ENCODE results near the gene LY6G6C. TPM values are rescaled to one million over a fixed set of nuclear protein-coding genes. Genes with fewer than 3 reads are reported as not detected.

The LY6G6C gene
- total RNA-seq, 3 donors from 2014 or later: not detected

GRCh38 chr6:31700740-31701401 is 20.7 kb downstream of the LY6G6C start:
- no peak for DNase-seq (ENCODE audit: low spot score in 2 of 2)
- intact Hi-C loops (cut with DNase I; ENCODE audit: low total_unique reads): loop anchor here (10.0 kb wide), 1 partner anchor 64 kb away; the partner anchor contains the start of gene SAPCD1
- Histone ChIP-seq H3K4me3 (peak overlapping the region in 1 of 3 donors; percentile 90), H3K27ac (no peak overlapping the region), H3K27me3 (no peaks in the 10 kb centered on the region), H3K9me3 (no peaks in the 10 kb centered on the region), H3K4me1 (peaks cover 4 to 17% of the 10 kb centered on the region in 2 donors), H3K36me3 (no peaks in the 10 kb centered on the region)
- TF ChIP-seq POLR2AphosphoS5 (IDR thresholded peaks at IDR 0.05) (no peak), POLR2A (IDR thresholded peaks at IDR 0.05) (no peak)
- TF ChIP-seq, protein P1, sequence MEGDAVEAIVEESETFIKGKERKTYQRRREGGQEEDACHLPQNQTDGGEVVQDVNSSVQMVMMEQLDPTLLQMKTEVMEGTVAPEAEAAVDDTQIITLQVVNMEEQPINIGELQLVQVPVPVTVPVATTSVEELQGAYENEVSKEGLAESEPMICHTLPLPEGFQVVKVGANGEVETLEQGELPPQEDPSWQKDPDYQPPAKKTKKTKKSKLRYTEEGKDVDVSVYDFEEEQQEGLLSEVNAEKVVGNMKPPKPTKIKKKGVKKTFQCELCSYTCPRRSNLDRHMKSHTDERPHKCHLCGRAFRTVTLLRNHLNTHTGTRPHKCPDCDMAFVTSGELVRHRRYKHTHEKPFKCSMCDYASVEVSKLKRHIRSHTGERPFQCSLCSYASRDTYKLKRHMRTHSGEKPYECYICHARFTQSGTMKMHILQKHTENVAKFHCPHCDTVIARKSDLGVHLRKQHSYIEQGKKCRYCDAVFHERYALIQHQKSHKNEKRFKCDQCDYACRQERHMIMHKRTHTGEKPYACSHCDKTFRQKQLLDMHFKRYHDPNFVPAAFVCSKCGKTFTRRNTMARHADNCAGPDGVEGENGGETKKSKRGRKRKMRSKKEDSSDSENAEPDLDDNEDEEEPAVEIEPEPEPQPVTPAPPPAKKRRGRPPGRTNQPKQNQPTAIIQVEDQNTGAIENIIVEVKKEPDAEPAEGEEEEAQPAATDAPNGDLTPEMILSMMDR (IDR thresholded peaks at IDR 0.05): no peak

GRCh38 chr6:31697555-31697954 is 24.0 kb downstream of the LY6G6C start:
- Histone ChIP-seq H3K4me1 (peaks cover 4 to 11% of the 10 kb centered on the region in 2 donors), H3K27me3 (no peaks in the 10 kb centered on the region), H3K9me3 (no peaks in the 10 kb centered on the region), H3K27ac (peak overlapping the region in 1 of 2 donors; percentile 1), H3K36me3 (no peaks in the 10 kb centered on the region), H3K4me3 (no peak overlapping the region)
- no peak for DNase-seq (ENCODE audit: low spot score in 2 of 2)
- TF ChIP-seq, protein P1 (IDR thresholded peaks at IDR 0.05): no peak
- TF ChIP-seq POLR2AphosphoS5 (IDR thresholded peaks at IDR 0.05): no peak
- no peak for TF ChIP-seq POLR2A (IDR thresholded peaks at IDR 0.05)
- intact Hi-C loops (cut with DNase I; ENCODE audit: low total_unique reads): loop anchor here (10.0 kb wide), 1 partner anchor 257 kb away; the partner anchor contains the start of genes NELFE and SKIC2

GRCh38 chr6:31693535-31693934 is 28.0 kb downstream of the LY6G6C start:
- no peaks in the 10 kb centered on the region for H3K4me1 ChIP-seq
- intact Hi-C loops (cut with DNase I; ENCODE audit: low total_unique reads): loop anchor here (10.0 kb wide), 1 partner anchor 261 kb away; the partner anchor contains the start of genes NELFE and SKIC2
- H3K9me3 ChIP-seq: no peaks in the 10 kb centered on the region
- TF ChIP-seq POLR2A (IDR thresholded peaks at IDR 0.05): no peak
- no peak for TF ChIP-seq POLR2AphosphoS5 (IDR thresholded peaks at IDR 0.05)
- TF ChIP-seq, protein P1 (IDR thresholded peaks at IDR 0.05): no peak
- H3K27me3 ChIP-seq: no peaks in the 10 kb centered on the region
- H3K4me3 ChIP-seq: no peak overlapping the region
- DNase-seq (ENCODE audit: low spot score in 2 of 2): no peak
- no peaks in the 10 kb centered on the region for H3K36me3 ChIP-seq
- no peak overlapping the region for H3K27ac ChIP-seq

DNA sequence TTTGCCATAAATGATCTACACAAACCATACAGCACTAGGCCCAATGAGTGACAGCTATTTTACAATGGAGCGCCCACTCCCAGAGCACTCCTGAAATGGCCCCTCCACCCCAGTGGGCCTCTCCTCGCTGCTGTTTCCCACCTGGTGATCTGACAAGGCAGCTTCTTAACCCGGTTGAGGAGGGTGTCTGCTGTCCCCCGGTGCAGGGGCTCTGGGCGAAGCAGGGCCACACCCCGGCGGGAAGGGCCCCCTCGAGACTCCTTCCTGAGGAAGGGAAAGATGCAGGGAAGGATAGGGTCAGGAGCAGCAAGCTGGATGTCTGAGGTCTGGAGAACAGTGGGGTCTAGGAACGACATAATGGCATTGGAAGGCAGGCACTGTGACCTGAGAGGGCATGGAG is 28.7 kb downstream of the LY6G6C start:
- Histone ChIP-seq H3K27ac (no peak overlapping the region), H3K27me3 (no peaks in the 10 kb centered on the region), H3K4me3 (no peak overlapping the region), H3K36me3 (no peaks in the 10 kb centered on the region), H3K4me1 (no peaks in the 10 kb centered on the region), H3K9me3 (no peaks in the 10 kb centered on the region)
- intact Hi-C loops (cut with DNase I; ENCODE audit: low total_unique reads): loop anchor here (10.0 kb wide), 1 partner anchor 262 kb away; the partner anchor contains the start of genes NELFE and SKIC2
- DNase-seq (ENCODE audit: low spot score in 2 of 2): no peak
- TF ChIP-seq, protein P1 (IDR thresholded peaks at IDR 0.05): no peak
- TF ChIP-seq POLR2A (IDR thresholded peaks at IDR 0.05) (no peak), POLR2AphosphoS5 (IDR thresholded peaks at IDR 0.05) (no peak)

DNA sequence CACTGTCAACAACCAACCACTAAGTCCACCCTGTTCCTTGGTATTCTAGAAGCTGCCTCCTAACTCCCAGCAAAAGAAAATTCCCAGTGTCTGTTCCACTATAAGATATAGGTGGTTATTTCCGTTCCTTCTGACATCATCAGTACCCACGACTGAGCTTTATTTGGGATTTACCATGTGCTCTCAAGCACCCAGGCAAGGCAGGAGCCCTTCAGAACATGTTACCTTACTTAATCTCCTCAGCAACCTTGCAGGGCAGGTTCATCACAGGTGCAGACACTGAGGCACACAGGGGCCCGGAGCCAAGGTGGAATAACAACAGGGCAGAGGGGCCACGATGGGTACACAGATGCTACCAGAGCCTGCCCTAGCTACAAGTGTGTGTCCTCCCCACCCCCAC is 29.2 kb downstream of the LY6G6C start:
- DNase-seq (ENCODE audit: low spot score in 2 of 2): no peak
- Histone ChIP-seq H3K9me3 (no peaks in the 10 kb centered on the region), H3K27ac (no peak overlapping the region), H3K4me3 (no peak overlapping the region), H3K4me1 (no peaks in the 10 kb centered on the region), H3K36me3 (peaks cover 1% of the 10 kb centered on the region), H3K27me3 (no peaks in the 10 kb centered on the region)
- TF ChIP-seq POLR2A (IDR thresholded peaks at IDR 0.05): no peak
- TF ChIP-seq, protein P1 (IDR thresholded peaks at IDR 0.05): no peak
- TF ChIP-seq POLR2AphosphoS5 (IDR thresholded peaks at IDR 0.05): no peak
- intact Hi-C loops (cut with DNase I; ENCODE audit: low total_unique reads): loop anchor here (10.0 kb wide), 1 partner anchor 262 kb away; the partner anchor contains the start of genes NELFE and SKIC2

Data from breast epithelium (tissue), 4 donors.